Loucy (cell line): Measurements from ENCODE around the gene TIMM13.
"Not testable (repeated sequence)": the region's sequence is repeated elsewhere in the genome, so short reads cannot be mapped to it uniquely, and the experiment has no call there.

Experiments used
- H2AFZ ChIP-seq: fragments of 200-600 bp; sonication (generic); 2 replicates; pipeline ENCODE4 v1.6.0; 2016; ENCODE audit warnings: antibody characterized with exemption, mild to moderate bottlenecking, low read length, moderate library complexity
- H3F3A ChIP-seq: fragments of 200-600 bp; 2 replicates; pipeline ENCODE4 v1.6.0; 2016; ENCODE audit warnings: antibody characterized with exemption, low read depth, mild to moderate bottlenecking
- H3K27me3 ChIP-seq: fragments of 200-600 bp; sonication (generic); 2 replicates; pipeline ENCODE4 v1.6.1; 2014; ENCODE audit warnings: low read length, mild to moderate bottlenecking; ENCODE audit not compliant: insufficient read depth, poor library complexity, severe bottlenecking
- H3K36me3 ChIP-seq: fragments of 200-600 bp; sonication (generic); 2 replicates; pipeline ENCODE4 v1.6.1; 2016; ENCODE audit warnings: low read length; ENCODE audit not compliant: insufficient read depth
- H3K4me1 ChIP-seq: fragments of 200-600 bp; sonication (generic); 2 replicates; pipeline ENCODE4 v1.5.1; 2014; ENCODE audit warnings: low read length, mild to moderate bottlenecking; ENCODE audit not compliant: insufficient read depth, poor library complexity, severe bottlenecking
- H3K4me2 ChIP-seq: fragments of 200-600 bp; sonication (generic); 2 replicates; pipeline ENCODE4 v1.6.0; 2014; ENCODE audit warnings: antibody characterized with exemption, low read length, low read depth, mild to moderate bottlenecking; ENCODE audit not compliant: poor library complexity, severe bottlenecking
- H3K4me3 ChIP-seq: fragments of 200-600 bp; sonication (generic); 2 replicates; pipeline ENCODE4 v1.5.1; 2014; ENCODE audit warnings: low read length, mild to moderate bottlenecking, mixed read lengths; ENCODE audit not compliant: poor library complexity, severe bottlenecking
- H3K79me2 ChIP-seq: fragments of 200-600 bp; sonication (generic); 2 replicates; pipeline ENCODE4 v1.6.1; 2014; ENCODE audit warnings: low read length; ENCODE audit not compliant: insufficient read depth
- H3K9ac ChIP-seq: fragments of 200-600 bp; sonication (generic); 2 replicates; pipeline ENCODE4 v1.6.0; 2014; ENCODE audit warnings: mild to moderate bottlenecking, low read depth, low read length, moderate library complexity; ENCODE audit not compliant: poor library complexity, severe bottlenecking
- H3K9me2 ChIP-seq: fragments of 200-600 bp; sonication (generic); replicated peaks from 2 replicates; pipeline ENCODE4 v1.6.1; 2016; ENCODE audit warnings: low read depth, low read length, mixed read lengths
- H3K9me3 ChIP-seq: fragments of 200-600 bp; sonication (generic); 2 replicates; pipeline ENCODE4 v1.6.1; 2014; ENCODE audit warnings: mild to moderate bottlenecking, antibody characterized with exemption, low read length, low read depth; ENCODE audit not compliant: insufficient read depth
- H4K20me1 ChIP-seq: fragments of 200-600 bp; sonication (generic); 2 replicates; pipeline ENCODE4 v1.6.0; 2014; ENCODE audit warnings: antibody characterized with exemption, low read length, mild to moderate bottlenecking; ENCODE audit not compliant: insufficient read depth, poor library complexity, severe bottlenecking
- EZH2phosphoT487 ChIP-seq: fragments of 200-600 bp; IDR thresholded peaks from 2 replicates; pipeline ENCODE4 v1.6.1; 2018; ENCODE audit warnings: antibody characterized with exemption, mild to moderate bottlenecking, moderate library complexity, borderline replicate concordance
- TF ChIP-seq, protein P1 (sequence below): fragments of 200-600 bp; sonication (generic); conservative IDR thresholded peaks from 2 replicates; pipeline ENCODE4 v1.5.1; 2014; ENCODE audit warnings: mild to moderate bottlenecking, antibody characterized with exemption, low read length

TIMM13 gene

DNA sequence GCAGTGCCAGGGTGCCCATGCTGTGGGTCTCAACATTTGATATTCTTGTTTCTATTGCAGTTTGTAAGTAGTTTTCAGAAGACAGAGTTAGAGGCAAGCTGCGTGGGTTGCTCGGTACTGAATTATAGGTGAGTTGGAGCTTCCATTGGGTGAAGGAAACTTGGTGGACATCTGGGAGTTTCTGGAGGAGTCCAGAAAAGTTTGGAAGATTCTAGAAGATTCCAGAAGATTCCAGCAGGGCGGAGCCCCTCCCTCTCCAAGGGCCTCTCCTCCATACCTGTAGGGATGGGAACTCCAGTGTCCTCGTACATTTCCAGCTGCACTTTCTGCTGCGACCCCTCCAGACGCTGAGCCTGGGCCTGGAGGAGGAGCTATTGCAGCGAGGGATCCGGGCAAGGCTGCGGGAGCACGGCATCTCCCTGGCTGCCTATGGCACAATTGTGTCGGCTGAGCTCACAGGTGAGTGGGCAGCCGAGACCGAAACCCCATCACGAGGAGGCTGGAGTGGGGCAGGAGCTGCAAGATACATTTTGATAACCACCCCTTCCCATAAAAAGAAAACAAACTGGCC is 28.6 kb downstream of the TIMM13 start:
- no peak overlapping the region for H2AFZ ChIP-seq
- TF ChIP-seq EZH2phosphoT487 = no peak
- TF ChIP-seq, protein P1, sequence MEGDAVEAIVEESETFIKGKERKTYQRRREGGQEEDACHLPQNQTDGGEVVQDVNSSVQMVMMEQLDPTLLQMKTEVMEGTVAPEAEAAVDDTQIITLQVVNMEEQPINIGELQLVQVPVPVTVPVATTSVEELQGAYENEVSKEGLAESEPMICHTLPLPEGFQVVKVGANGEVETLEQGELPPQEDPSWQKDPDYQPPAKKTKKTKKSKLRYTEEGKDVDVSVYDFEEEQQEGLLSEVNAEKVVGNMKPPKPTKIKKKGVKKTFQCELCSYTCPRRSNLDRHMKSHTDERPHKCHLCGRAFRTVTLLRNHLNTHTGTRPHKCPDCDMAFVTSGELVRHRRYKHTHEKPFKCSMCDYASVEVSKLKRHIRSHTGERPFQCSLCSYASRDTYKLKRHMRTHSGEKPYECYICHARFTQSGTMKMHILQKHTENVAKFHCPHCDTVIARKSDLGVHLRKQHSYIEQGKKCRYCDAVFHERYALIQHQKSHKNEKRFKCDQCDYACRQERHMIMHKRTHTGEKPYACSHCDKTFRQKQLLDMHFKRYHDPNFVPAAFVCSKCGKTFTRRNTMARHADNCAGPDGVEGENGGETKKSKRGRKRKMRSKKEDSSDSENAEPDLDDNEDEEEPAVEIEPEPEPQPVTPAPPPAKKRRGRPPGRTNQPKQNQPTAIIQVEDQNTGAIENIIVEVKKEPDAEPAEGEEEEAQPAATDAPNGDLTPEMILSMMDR = no peak

DNA sequence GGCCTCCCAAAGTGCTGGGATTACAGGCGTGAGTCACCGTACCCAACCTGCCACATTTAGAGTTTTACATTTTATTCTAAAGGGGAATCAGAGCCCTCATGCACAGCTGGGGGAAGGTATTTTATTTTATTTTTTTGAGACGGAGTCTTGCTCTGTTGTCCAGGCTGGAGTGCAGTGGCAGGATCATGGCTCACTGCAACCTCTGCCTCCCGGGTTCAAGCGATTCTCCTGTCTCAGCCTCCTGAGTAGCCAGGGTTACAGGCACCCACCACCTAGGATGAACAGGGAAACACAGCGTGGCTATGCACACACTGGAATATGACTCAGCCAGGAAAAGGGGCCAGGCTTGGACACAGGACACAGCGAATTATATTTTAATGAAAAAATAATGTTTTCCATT is 30.2 kb downstream of the TIMM13 start:
- not testable (repeated sequence) for H3K4me1 ChIP-seq, H2AFZ ChIP-seq, H3K4me2 ChIP-seq, H4K20me1 ChIP-seq, H3K79me2 ChIP-seq, H3K9me3 ChIP-seq, H3K9me2 ChIP-seq, H3F3A ChIP-seq, H3K9ac ChIP-seq, H3K4me3 ChIP-seq, H3K27me3 ChIP-seq, H3K36me3 ChIP-seq

More for the DNA sequence above, 28.6 kb downstream of the TIMM13 start:
- no peaks in the 10 kb centered on the region for H3K27me3 ChIP-seq
- no peaks in the 10 kb centered on the region for H3F3A ChIP-seq
- no peak overlapping the region for H3K4me3 ChIP-seq
- H3K9me2 ChIP-seq = no peaks in the 10 kb centered on the region
- H3K36me3 ChIP-seq = no peaks in the 10 kb centered on the region
- H3K4me2 ChIP-seq = no peak overlapping the region
- H3K9me3 ChIP-seq = no peaks in the 10 kb centered on the region
- no peak overlapping the region for H3K9ac ChIP-seq
- H4K20me1 ChIP-seq = no peaks in the 10 kb centered on the region
- no peaks in the 10 kb centered on the region for H3K4me1 ChIP-seq
- no peaks in the 10 kb centered on the region for H3K79me2 ChIP-seq

DNA sequence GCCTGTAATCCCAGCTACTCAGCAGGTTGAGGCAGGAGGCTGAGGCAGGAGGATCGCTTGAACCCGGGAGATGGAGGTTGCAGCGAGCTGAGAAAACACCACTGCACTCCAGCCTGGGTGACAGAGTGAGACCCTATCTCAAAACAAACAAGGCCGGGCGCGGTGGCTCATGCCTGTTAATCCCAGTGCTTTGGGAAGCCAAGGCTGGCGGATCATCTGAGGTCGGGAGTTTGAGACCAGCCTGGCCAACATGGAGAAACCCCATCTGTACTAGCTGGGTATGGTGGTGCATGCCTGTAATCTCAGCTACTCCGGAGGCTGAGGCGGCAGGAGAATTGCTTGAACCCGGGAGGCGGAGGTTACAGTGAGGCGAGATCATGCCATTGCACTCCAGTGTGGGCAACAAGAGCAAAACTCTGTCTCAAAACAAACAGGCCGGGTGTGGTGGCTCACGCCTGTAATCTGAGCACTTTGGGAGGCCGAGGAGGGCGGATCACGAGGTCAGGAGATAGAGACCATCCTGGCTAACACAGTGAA is 32.0 kb downstream of the TIMM13 start:
- not testable (repeated sequence) for H3K4me3 ChIP-seq, H2AFZ ChIP-seq, H3K9me2 ChIP-seq, H3K36me3 ChIP-seq, H3F3A ChIP-seq, H3K27me3 ChIP-seq, H3K4me1 ChIP-seq, H3K79me2 ChIP-seq, H3K9ac ChIP-seq, H3K9me3 ChIP-seq, H3K4me2 ChIP-seq, H4K20me1 ChIP-seq

DNA sequence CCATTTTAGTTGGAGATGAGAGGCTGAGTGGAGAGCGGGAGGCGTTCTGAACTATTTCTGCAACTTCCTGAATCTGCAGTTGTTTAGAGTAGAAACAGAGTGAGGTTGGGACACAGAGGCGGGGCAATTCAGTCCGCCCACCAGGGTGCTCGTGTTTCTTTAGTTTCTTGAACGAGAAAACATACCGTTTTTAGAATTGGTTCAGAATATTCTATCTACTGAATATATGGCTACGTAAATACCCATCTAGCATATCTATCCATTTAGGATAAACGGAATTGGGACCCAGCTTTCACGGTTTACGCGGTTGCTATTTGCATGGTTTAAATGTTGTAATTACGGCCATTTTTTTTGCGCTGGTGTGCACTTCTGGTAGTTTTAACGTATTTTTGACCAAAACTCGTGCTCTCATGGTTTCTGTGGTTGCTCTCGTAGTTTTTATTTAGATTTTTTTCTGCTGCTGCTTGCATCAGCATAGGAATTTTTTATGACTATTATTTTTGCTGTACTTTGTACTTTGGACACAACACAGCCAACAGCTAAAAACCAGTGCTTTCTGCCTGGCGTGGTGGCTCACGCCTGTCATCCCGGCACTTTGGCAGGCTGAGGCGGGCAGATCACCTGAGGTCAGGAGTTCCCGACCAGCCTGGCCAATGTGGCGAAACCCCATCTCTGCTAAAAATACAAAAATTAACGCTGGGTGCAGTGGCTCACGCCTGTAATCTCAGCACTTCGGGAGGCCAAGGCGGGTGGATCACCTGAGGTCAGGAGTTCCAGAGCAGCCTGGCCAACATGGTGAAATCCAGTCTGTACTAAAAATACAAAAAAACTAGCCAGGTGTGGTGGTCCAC is 32.7 kb downstream of the TIMM13 start:
- Histone ChIP-seq H3F3A (no peaks in the 10 kb centered on the region), H2AFZ (no peak overlapping the region), H3K9ac (no peak overlapping the region), H3K36me3 (no peaks in the 10 kb centered on the region), H3K4me1 (no peaks in the 10 kb centered on the region), H3K27me3 (no peaks in the 10 kb centered on the region), H3K9me3 (no peaks in the 10 kb centered on the region), H3K79me2 (no peaks in the 10 kb centered on the region), H3K9me2 (no peaks in the 10 kb centered on the region), H4K20me1 (no peaks in the 10 kb centered on the region), H3K4me2 (no peak overlapping the region), H3K4me3 (no peak overlapping the region)
- TF ChIP-seq, protein P1 = no peak
- TF ChIP-seq EZH2phosphoT487 = no peak
